ENCODE measurements around the gene SYP.
"Not testable (repeated sequence)": the region's sequence is repeated elsewhere in the genome, so short reads cannot be mapped to it uniquely, and the experiment has no call there.

The SYP gene

DNA sequence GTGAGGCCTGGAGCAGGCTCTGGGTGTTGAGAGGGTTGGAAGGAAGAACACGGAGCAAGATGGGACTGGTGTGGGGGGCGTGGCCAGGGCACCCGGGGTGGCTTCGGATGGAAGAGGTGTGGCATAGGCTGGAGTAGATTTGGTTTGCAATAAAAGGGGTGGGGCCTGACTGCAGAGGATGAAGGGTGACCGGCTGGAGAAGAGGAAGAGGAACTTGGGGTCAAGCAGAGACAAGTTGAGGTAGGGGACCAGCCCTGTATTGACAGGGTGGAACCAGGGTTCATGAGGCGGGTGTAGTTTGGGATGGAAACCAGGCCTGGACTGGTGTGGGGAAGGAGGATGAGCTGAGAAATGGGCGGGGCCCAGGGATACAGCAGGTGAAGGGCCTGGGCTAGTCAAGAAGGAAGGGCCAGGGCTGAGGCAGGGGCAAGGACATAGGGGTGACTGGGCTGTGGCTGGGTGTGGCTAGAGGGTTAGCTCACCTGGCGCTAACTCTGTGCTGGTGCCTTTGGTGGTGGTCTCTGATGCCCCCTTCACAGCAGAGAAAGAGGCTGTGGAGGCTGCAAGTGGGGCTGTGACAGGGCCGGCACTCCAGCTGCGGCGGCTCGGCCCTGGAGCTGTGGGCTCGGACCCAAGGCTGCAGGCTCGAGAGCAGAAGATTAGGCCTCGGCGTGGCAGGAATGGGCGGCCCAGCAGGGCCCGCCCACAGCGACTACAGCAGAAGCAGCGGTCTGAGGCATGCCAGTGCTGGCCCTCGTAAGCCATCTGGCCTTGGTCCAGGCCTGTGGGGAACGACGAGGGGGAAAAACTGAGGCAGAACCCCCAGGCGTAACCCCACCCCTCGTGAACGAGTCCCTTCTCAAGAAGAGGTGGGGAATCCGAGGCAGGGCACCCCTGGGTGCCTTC is 23.3 kb downstream of the SYP start:
- FAIRE-seq (no peak), DNase-seq (ENCODE audit: insufficient read length, low spot score) (no peak)
- no peak for TF ChIP-seq SPI1 (IDR thresholded peaks at IDR 0.05; ENCODE audit: low read depth, low read length)
- no peak for TF ChIP-seq POLR2AphosphoS5 (IDR thresholded peaks at IDR 0.05; ENCODE audit: low read depth, low read length)
- TF ChIP-seq PAX5 (IDR thresholded peaks at IDR 0.05; ENCODE audit: insufficient read depth, low read length, severe bottlenecking), result no peak
- TF ChIP-seq TAF1 (IDR thresholded peaks at IDR 0.05; ENCODE audit: low read depth, low read length), result no peak
- no peak for TF ChIP-seq POLR2A (IDR thresholded peaks at IDR 0.05; ENCODE audit: low read depth, low read length)
- TF ChIP-seq POU2F2 (IDR thresholded peaks at IDR 0.05; ENCODE audit: low read depth, low read length), result no peak

DNA sequence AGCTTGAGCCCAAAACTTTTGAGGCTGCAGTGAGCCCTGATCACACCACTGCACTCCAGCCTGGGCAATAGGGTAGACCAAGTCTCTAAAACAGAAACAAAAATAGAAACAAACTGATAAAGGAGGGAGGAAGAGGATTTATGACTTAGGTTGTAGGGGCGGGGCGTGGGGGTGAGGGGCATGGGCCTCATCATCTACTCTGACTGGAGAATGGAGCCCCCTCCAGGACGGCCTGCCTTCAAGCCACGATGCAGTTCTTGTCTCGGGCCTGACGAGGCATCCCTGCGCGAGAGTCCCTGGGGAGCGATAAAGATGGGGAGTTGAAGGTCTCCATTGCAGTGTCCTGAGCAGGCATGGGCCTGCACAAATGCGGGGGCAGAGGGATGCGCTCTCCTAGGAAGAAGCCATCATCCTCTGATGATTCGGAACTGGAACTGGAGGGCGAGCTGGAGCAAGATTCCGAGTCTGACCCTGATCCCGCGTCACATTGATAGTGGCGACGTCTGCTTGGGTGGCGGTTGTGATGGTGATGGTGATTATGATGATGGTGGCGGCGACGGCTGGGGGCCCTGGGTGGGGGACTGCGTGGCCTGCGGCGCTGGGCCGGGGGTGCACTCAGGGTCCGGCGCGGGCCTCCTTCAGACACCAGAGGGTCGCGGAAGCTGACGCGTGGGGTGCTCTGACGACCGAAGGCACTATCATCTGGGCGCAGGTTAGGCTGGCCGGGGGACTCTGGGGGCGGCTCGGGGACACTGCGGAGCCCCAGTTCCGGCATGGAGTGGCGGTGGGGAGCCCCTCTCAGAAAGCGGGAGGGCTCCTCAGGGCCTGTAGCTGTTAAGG is 24.3 kb downstream of the SYP start:
- DNase-seq (ENCODE audit: insufficient read length, low spot score), result no peak

GRCh38 chrX:49174723-49175122 is 25.3 kb downstream of the SYP start:
- FAIRE-seq, result no peak
- no peak for TF ChIP-seq POU2F2 (IDR thresholded peaks at IDR 0.05; ENCODE audit: low read depth, low read length)
- TF ChIP-seq PAX5 (IDR thresholded peaks at IDR 0.05; ENCODE audit: insufficient read depth, low read length, severe bottlenecking), result no peak
- TF ChIP-seq SPI1 (IDR thresholded peaks at IDR 0.05; ENCODE audit: low read depth, low read length), result no peak
- TF ChIP-seq POLR2AphosphoS5 (IDR thresholded peaks at IDR 0.05; ENCODE audit: low read depth, low read length), result no peak
- no peak for TF ChIP-seq TAF1 (IDR thresholded peaks at IDR 0.05; ENCODE audit: low read depth, low read length)
- no peak for TF ChIP-seq POLR2A (IDR thresholded peaks at IDR 0.05; ENCODE audit: low read depth, low read length)
- no peak for DNase-seq (ENCODE audit: insufficient read length, low spot score)

More for the DNA sequence above, 24.3 kb downstream of the SYP start:
- TF ChIP-seq POLR2A (IDR thresholded peaks at IDR 0.05; ENCODE audit: low read depth, low read length) (no peak), POLR2AphosphoS5 (IDR thresholded peaks at IDR 0.05; ENCODE audit: low read depth, low read length) (no peak), TAF1 (IDR thresholded peaks at IDR 0.05; ENCODE audit: low read depth, low read length) (no peak), SPI1 (IDR thresholded peaks at IDR 0.05; ENCODE audit: low read depth, low read length) (no peak), POU2F2 (IDR thresholded peaks at IDR 0.05; ENCODE audit: low read depth, low read length) (no peak), PAX5 (IDR thresholded peaks at IDR 0.05; ENCODE audit: insufficient read depth, low read length, severe bottlenecking) (no peak)
- peak; percentile 38 for FAIRE-seq

DNA sequence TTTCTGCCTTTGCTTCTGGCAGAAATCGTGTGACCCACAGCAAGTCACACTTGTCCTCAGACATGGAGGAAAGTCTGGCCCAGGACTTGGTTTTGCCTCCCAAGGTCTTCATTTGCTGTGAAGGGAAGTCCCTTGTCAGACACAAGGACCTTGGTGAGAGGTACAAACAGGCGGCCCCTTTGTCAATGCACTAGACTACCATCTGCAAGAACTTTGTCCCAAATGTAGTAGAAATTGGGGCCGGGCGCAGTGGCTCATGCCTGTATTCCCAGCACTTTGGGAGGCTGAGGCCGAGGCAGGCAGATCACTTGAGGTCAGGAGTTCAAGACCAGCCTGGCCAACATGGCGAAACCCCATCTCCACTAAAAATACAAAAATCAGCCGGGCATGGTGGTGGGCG is 26.4 kb downstream of the SYP start:
- not testable (repeated sequence) for DNase-seq (ENCODE audit: insufficient read length, low spot score); FAIRE-seq

GRCh38 chrX:49172280-49172780 is 27.7 kb downstream of the SYP start:
- TF ChIP-seq POLR2A (IDR thresholded peaks at IDR 0.05; ENCODE audit: low read depth, low read length), result no peak
- no peak for TF ChIP-seq PAX5 (IDR thresholded peaks at IDR 0.05; ENCODE audit: insufficient read depth, low read length, severe bottlenecking)
- no peak for TF ChIP-seq SPI1 (IDR thresholded peaks at IDR 0.05; ENCODE audit: low read depth, low read length)
- TF ChIP-seq POLR2AphosphoS5 (IDR thresholded peaks at IDR 0.05; ENCODE audit: low read depth, low read length), result no peak
- TF ChIP-seq POU2F2 (IDR thresholded peaks at IDR 0.05; ENCODE audit: low read depth, low read length), result no peak
- peak; percentile 52 for DNase-seq (ENCODE audit: insufficient read length, low spot score)
- no peak for FAIRE-seq

GRCh38 chrX:49171752-49172279 is 28.2 kb downstream of the SYP start, which contains the start of gene PLP2:
PLP2 (plus strand) TSS chrX:49171898; CDS start chrX:49172001, 103 bp downstream.
- no peak for DNase-seq (ENCODE audit: insufficient read length, low spot score)
- FAIRE-seq, result peak; percentile 99

DNA sequence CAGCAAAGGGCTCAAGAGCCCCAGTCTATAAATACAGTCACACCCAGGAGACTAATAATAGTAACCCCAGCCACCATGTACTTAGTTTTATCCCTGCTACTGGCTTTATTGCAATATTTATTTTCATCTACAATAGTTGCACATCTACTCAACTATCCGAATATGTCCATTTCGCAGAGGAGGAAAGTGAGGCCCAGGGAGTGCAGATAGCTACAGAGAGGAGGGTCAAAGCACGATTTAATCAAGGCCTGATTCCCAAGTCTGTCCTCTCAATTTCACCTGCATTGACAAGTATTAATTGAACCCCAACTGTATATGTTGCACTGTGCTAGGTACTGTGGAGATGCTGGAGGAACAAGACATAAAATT is 32.3 kb downstream of the SYP start:
- FAIRE-seq (no peak), DNase-seq (ENCODE audit: insufficient read length, low spot score) (no peak)
- TF ChIP-seq POLR2A (IDR thresholded peaks at IDR 0.05; ENCODE audit: low read depth, low read length) (no peak), POU2F2 (IDR thresholded peaks at IDR 0.05; ENCODE audit: low read depth, low read length) (no peak), PAX5 (IDR thresholded peaks at IDR 0.05; ENCODE audit: insufficient read depth, low read length, severe bottlenecking) (no peak), SPI1 (IDR thresholded peaks at IDR 0.05; ENCODE audit: low read depth, low read length) (no peak), TAF1 (IDR thresholded peaks at IDR 0.05; ENCODE audit: low read depth, low read length) (no peak), POLR2AphosphoS5 (IDR thresholded peaks at IDR 0.05; ENCODE audit: low read depth, low read length) (no peak)

More at GRCh38 chrX:49171752-49172279, 28.2 kb downstream of the SYP start, which contains the start of gene PLP2:
- TF ChIP-seq SPI1 (IDR thresholded peaks at IDR 0.05; ENCODE audit: low read depth, low read length) (no peak), POLR2A (IDR thresholded peaks at IDR 0.05; ENCODE audit: low read depth, low read length) (no peak), POU2F2 (IDR thresholded peaks at IDR 0.05; ENCODE audit: low read depth, low read length) (no peak), PAX5 (IDR thresholded peaks at IDR 0.05; ENCODE audit: insufficient read depth, low read length, severe bottlenecking) (no peak), POLR2AphosphoS5 (IDR thresholded peaks at IDR 0.05; ENCODE audit: low read depth, low read length) (no peak), TAF1 (IDR thresholded peaks at IDR 0.05; ENCODE audit: low read depth, low read length) (no peak)

DNA sequence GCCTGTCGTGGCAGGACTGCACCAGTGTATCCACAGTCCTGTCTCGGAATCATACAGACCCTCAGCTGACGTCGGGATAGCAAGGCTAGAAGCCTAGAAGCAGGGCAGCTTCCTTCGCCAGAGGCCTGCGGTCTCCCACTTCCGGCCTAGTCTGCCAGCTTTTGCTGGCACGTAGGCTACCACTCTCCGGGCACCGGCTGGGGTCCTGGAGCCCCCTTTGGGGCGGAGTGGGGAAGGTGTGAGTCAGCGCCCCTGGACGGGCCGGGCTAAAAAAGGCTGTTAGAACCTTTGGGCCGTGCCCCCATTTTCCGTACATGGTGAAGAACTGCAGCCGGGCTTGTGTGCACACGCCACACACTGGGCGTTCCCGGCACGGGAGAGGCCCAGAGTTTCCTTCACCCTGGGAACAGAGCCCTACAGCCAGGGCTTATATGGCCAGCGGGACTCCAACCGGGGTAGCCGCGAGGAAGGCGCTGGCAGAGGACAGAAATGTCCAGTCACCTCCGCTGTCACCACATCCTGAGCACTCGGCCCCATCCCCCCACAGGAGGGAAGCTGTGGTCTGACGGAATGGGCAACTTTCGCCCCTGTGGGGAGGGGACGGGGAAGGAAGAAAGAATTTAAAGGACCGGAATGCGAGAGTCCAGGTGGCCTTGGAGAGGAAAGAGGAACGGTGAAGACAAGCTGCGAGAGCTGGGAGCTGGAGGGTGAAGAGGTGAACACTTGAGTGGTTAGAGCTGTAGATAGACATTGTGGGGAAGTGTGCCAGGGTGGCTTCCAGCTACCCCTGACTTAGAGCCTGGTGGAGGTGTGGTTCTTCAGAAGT is 32.9 kb downstream of the SYP start:
- FAIRE-seq (peak; percentile 97), DNase-seq (ENCODE audit: insufficient read length, low spot score) (no peak)
- TF ChIP-seq TAF1 (IDR thresholded peaks at IDR 0.05; ENCODE audit: low read depth, low read length), result no peak
- peak; percentile 44; the same call in 1 of the 2 replicates for TF ChIP-seq SPI1 (IDR thresholded peaks at IDR 0.05; ENCODE audit: low read depth, low read length)
